K562 (cell line): ENCODE data around the gene MALAT1. TPM values are rescaled to one million over a fixed set of nuclear protein-coding genes. Genes with fewer than 3 reads are reported as not detected.

Source experiments
- BCL6 ChIP-seq: fragments of 250-450 bp; sonication (Bioruptor Pico); IDR thresholded peaks from 2 replicates; pipeline ENCODE4 v1.4.0; 2020
- BDP1 ChIP-seq: IDR thresholded peaks from 3 replicates; pipeline ENCODE4 v1.6.1; 2011; ENCODE audit not compliant: insufficient read length, insufficient read depth
- CBX1 ChIP-seq: sonication (generic); IDR thresholded peaks from 2 replicates; pipeline ENCODE4 v1.6.1; 2016; ENCODE audit warnings: antibody characterized with exemption, low read depth, mild to moderate bottlenecking
- CHCHD3 ChIP-seq: fragments of 250-450 bp; sonication (Bioruptor Pico); IDR thresholded peaks from 2 replicates; pipeline ENCODE4 v2.1.2; 2022; ENCODE audit warnings: mild to moderate bottlenecking
- CHD2 ChIP-seq: IDR thresholded peaks from 2 replicates; pipeline ENCODE4 v1.6.1; 2011; ENCODE audit warnings: low read depth, low read length
- ERF ChIP-seq: fragments of 450-650 bp; formaldehyde crosslinking; IDR thresholded peaks from 2 replicates; pipeline ENCODE4 v1.4.0; 2020; ENCODE audit warnings: mild to moderate bottlenecking, mixed read lengths
- FOXA3 ChIP-seq, 2 experiments: fragments of 450-650 bp in 1 of 2; sonication (generic) in 1 of 2; formaldehyde crosslinking; IDR thresholded peaks in 1 of 2; conservative IDR thresholded peaks in 1 of 2; 2 replicates each; pipeline versions ENCODE4 v1.4.0 to v1.8.0; 2020 to 2022; ENCODE audit warnings: mild to moderate bottlenecking in 2 of 2, missing genetic modification reagents in 1 of 2
- KLF6 ChIP-seq: fragments of 250-450 bp; sonication (Bioruptor Pico); IDR thresholded peaks from 2 replicates; pipeline ENCODE4 v1.4.0; 2020; ENCODE audit warnings: mild to moderate bottlenecking, moderate library complexity, borderline replicate concordance
- LCOR ChIP-seq: sonication (generic); formaldehyde crosslinking; IDR thresholded peaks from 2 replicates; pipeline ENCODE4 v1.8.0; 2022; ENCODE audit warnings: mild to moderate bottlenecking, missing genetic modification reagents
- MITF ChIP-seq: IDR thresholded peaks from 2 replicates; pipeline ENCODE4 v1.6.1; 2014; ENCODE audit warnings: antibody characterized with exemption
- NFXL1 ChIP-seq: fragments of 450-650 bp; formaldehyde crosslinking; IDR thresholded peaks from 2 replicates; pipeline ENCODE4 v1.4.0; 2021; ENCODE audit warnings: mild to moderate bottlenecking
- NONO ChIP-seq, 2 experiments: fragments of 200-400 bp in 1 of 2; fragments of 450-650 bp in 1 of 2; formaldehyde crosslinking in 1 of 2; IDR thresholded peaks; 2 replicates each; pipeline ENCODE4 v1.6.1; 2017; ENCODE audit warnings: low read depth in 2 of 2, mild to moderate bottlenecking in 2 of 2, moderate library complexity in 2 of 2, low read length in 1 of 2
- NR2F6 ChIP-seq: fragments of 450-650 bp; formaldehyde crosslinking; IDR thresholded peaks from 2 replicates; pipeline ENCODE4 v1.4.0; 2020; ENCODE audit warnings: mild to moderate bottlenecking
- POLR2G ChIP-seq: fragments of 200-400 bp; formaldehyde crosslinking; IDR thresholded peaks from 2 replicates; pipeline ENCODE4 v1.6.1; 2017; ENCODE audit warnings: low read depth, mild to moderate bottlenecking, antibody characterized with exemption, low read length, moderate library complexity
- RAD21 ChIP-seq, 2 experiments: fragments of 250-450 bp in 1 of 2; fragments of 450-650 bp in 1 of 2; sonication (Bioruptor Pico) in 1 of 2; formaldehyde crosslinking in 1 of 2; IDR thresholded peaks in 1 of 2; conservative IDR thresholded peaks in 1 of 2; 2 replicates each; pipeline versions ENCODE4 v1.4.0 to v1.8.0; 2020 to 2022; ENCODE audit warnings: mild to moderate bottlenecking in 2 of 2, moderate library complexity in 1 of 2
- RB1 ChIP-seq: fragments of 450-650 bp; IDR thresholded peaks from 2 replicates; pipeline ENCODE4 v1.6.1; 2017; ENCODE audit warnings: low read depth, mild to moderate bottlenecking
- SMARCB1 ChIP-seq: IDR thresholded peaks from 2 replicates; pipeline ENCODE4 v1.6.1; 2011; ENCODE audit warnings: improper control_type of control experiment, low read depth; ENCODE audit not compliant: insufficient read length
- TAF7 ChIP-seq: fragments of 450-650 bp; IDR thresholded peaks from 2 replicates; pipeline ENCODE4 v1.6.1; 2016; ENCODE audit warnings: missing genetic modification characterization, missing compliant biosample characterization
- ZC3H8 ChIP-seq: fragments of 450-650 bp; IDR thresholded peaks from 2 replicates; pipeline ENCODE4 v1.6.1; 2017
- ZNF224 ChIP-seq: sonication (generic); formaldehyde crosslinking; IDR thresholded peaks from 2 replicates; pipeline ENCODE4 v1.8.0; 2022; ENCODE audit warnings: mild to moderate bottlenecking, missing genetic modification reagents
- ZNF274 ChIP-seq: IDR thresholded peaks from 2 replicates; pipeline ENCODE4 v1.6.1; 2011; ENCODE audit warnings: low read depth, mild to moderate bottlenecking, low read length, moderate library complexity, borderline replicate concordance
- ZNF644 ChIP-seq: fragments of 200-800 bp; sonication (Bioruptor generic); IDR thresholded peaks from 2 replicates; pipeline ENCODE4 v1.6.1; 2016; ENCODE audit warnings: low read depth, missing genetic modification characterization, missing compliant biosample characterization
- ZNF780A ChIP-seq: fragments of 250-450 bp; sonication (Bioruptor Pico); IDR thresholded peaks from 2 replicates; pipeline ENCODE4 v1.5.0; 2021; ENCODE audit warnings: mild to moderate bottlenecking
- polyA plus RNA-seq, 8 experiments: library from polyadenylated mRNA; depleted of rRNA in 4 of 8; stranded (reverse) in 5 of 8; unstranded in 3 of 8; fragments of >200 nt; fragmentation: Nextera tagmentation in 2 of 8; fragmentation: Illumina TruSeq in 1 of 8; extraction: Ambion mirVana in 2 of 8; extraction: Trizol in 1 of 8; gene quantifications; 2 replicates each; pipeline versions ENCODE4 v1.2.1 to v1.2.3, GENCODE V29; 2011 to 2014; ENCODE audit warnings: inconsistent platforms in 1 of 8, missing spikeins in 1 of 8
- total RNA-seq, 7 experiments: library from RNA; depleted of rRNA in 6 of 7; stranded (reverse); fragments of >200 nt in 6 of 7; fragmentation: Illumina TruSeq in 2 of 7; extraction: Trizol in 2 of 7; gene quantifications; 2 replicates each; pipeline versions ENCODE4 v1.2.1 to v1.2.3, GENCODE V29; 2011 to 2021; ENCODE audit warnings: low replicate concordance in 1 of 7
- TF ChIP-seq, protein P1 (sequence below): conservative IDR thresholded peaks from 2 replicates; pipeline ENCODE4 v1.6.1; 2011; ENCODE audit warnings: low read depth, mild to moderate bottlenecking, low read length; ENCODE audit not compliant: control insufficient read depth

Gene MALAT1
- total and polyA plus RNA-seq, 9 of the 15 experiments (the other 6 are each of a cell fraction or from before 2014, with no cell fraction given) = 363 to 8,715 (median 2,351) TPM

GRCh38 chr11:65500387-65501185 is 1.7 kb downstream of the MALAT1 start (continued):
- TF ChIP-seq ZNF780A (CRISPR knock-in tag) (peak; percentile 5; the same call in 1 of the 2 replicates), KLF6 (CRISPR knock-in tag) (no peak), NR2F6 (CRISPR knock-in tag) (peak; percentile 66; the same call in 1 of the 2 replicates), ZC3H8 (peak; percentile 31; the same call in 1 of the 2 replicates), ZNF644 (tag) (0 out of 2 replicates have a peak, but pooled peaks have one; percentile 29), RAD21 (CRISPR knock-in tag; conservative IDR thresholded peaks at IDR 0.05 in 1 of 2, IDR thresholded peaks at IDR 0.05 in 1 of 2) (0 out of 4 replicates have a peak, but pooled peaks of 1 of the 2 experiments have one; percentile 7), ZNF224 (CRISPR knock-in tag) (0 out of 2 replicates have a peak, but pooled peaks have one; percentile 15), BDP1 (no peak), RB1 (no peak), SMARCB1 (no peak), TAF7 (tag) (0 out of 2 replicates have a peak, but pooled peaks have one; percentile 12), NONO (IDR thresholded peaks at IDR 0.05; ENCODE audit: low read depth in 2 of 2, low read length in 1 of 2) (0 out of 4 replicates have a peak, but pooled peaks of 1 of the 2 experiments have one; percentile 13), ZNF274 (no peak), MITF (no peak), BCL6 (CRISPR knock-in tag) (peak; percentile 52; the same call in 1 of the 2 replicates), FOXA3 (CRISPR knock-in tag; conservative IDR thresholded peaks at IDR 0.05 in 1 of 2, IDR thresholded peaks at IDR 0.05 in 1 of 2) (peak in 1 of 2 experiments; percentile 23; a peak in 2 of 4 replicates), CHD2 (peak; percentile 42; the same call in 1 of the 2 replicates), POLR2G (peak; percentile 86), NFXL1 (peak; percentile 80), LCOR (CRISPR knock-in tag) (peak; percentile 71; the same call in 1 of the 2 replicates), ERF (CRISPR knock-in tag) (peak; percentile 97), CBX1 (peak; percentile 66; the same call in 1 of the 2 replicates), CHCHD3 (CRISPR knock-in tag) (no peak; the same call in 1 of the 2 replicates)
- TF ChIP-seq, protein P1, sequence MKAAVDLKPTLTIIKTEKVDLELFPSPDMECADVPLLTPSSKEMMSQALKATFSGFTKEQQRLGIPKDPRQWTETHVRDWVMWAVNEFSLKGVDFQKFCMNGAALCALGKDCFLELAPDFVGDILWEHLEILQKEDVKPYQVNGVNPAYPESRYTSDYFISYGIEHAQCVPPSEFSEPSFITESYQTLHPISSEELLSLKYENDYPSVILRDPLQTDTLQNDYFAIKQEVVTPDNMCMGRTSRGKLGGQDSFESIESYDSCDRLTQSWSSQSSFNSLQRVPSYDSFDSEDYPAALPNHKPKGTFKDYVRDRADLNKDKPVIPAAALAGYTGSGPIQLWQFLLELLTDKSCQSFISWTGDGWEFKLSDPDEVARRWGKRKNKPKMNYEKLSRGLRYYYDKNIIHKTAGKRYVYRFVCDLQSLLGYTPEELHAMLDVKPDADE = peak; percentile 77
